GM21717 (cell line): ENCODE measurements around the gene SOCS3.
"Not testable (repeated sequence)": the region's sequence is repeated elsewhere in the genome, so short reads cannot be mapped to it uniquely, and the experiment has no call there.

ENCODE experiments used
- ATAC-seq: cut with Tn5 transposase; IDR thresholded peaks from one replicate; pipeline ENCODE4 v1.9.1; 2021; ENCODE audit warnings: mild to moderate bottlenecking, moderate library complexity; ENCODE audit not compliant: unreplicated experiment

SOCS3 gene

DNA sequence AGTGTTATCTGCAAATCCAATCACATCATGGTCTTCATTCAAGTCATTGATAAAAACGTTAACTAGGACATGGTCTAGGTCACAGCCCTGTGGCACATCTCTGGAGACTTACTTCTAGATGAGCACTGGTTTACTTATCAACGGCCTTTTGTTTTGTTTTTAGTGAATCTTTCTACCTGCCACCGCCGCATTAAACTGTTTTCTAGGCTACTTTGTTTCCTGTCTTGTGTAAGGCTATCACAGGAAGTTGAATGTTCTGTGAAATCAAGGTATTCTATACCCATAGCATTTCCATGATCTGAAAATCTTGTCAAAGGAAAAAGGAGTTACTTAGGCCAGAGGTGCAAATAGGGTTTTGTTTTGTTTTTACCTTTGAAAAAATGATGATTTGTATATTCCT lies 26.9 kb downstream of the SOCS3 start:
- ATAC-seq: no peak

DNA sequence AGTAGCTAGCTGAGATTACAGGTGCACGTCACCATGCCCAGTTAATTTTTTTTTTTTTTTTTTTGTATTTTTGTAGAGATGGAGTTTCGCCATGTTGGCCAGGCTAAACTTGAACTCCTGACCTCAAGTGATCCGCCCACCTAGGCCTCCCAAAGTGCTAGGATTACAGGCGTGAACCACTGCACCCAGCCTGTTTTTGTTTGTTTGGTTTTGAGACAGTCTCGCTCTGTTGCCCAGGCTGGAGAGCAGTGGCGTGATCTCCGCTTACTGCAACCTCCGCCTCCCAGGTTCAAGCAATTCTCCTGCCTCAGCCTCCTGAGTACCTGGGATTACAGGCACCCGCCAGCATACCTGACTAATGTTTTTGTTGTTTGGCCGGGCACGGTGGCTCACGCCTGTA lies 28.5 kb downstream of the SOCS3 start:
- not testable (repeated sequence) for ATAC-seq

DNA sequence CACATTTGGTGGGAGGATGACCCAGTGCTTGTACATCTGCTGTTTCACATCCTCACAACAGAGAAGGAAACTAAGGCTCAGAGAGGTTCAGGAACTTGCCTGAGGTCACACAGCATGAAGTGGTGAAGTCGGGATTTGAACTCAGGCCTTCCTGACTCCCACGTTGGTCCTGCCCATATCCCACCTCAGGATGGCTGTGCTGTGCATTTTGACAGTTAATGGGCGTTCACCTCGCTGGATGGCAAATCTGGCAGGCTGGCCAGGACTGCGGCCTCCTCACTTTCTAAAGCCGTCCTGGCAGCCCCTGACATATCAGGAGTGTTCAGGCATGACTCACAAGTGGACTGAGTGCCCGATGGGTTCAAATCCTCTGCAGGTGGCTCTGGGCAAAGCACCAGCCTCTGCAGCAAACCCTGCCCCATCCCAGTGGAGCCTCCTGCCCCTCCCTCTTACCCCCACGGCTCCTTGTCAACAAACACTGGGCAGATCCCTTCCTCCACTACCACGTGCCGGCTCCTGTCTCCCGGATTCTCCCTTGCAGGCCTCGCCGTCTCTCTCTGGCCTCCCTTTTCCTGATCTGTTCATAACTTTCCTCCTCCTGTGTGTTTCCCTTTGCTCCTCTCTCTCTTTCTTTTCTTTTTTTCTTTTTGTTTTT lies 29.2 kb downstream of the SOCS3 start:
- no peak for ATAC-seq

DNA sequence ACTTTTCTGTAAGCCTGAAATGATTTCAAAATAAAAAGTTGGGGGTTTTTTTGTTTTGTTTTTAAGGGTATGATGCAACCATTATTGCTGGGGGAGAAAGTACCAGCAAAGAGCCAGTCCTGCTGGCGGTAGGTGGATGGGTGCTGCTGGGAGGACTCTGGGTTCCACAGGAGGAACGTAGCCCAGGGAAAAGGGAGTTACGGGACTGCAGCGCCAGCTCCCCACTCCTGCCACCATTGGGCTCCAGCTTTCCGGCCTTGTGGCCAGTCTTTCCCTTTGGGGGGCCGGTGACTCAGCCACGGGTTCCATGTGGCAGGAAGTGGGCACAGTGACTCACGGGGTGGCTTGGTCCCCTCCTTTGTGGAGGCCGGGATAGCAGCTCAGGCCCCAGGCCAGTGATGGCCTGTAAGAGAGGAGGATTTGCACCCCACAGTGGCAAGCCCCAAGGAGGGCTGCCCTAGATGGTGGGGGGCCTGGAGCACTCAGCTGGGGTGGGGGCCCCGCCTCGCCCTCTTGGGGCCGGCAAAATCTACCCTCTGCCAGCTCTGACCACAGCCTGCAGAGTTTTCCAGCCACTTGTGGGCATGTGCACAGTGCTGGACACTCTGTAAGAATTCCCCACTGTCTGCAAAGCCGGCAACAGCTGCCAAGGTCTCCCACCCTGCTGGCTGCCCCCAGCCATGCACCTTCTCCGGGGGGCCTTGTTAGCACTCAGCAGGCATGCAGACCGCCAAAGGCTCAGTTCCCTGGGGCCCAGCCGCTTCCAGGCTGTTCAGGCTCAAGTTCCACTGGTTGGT lies 30.4 kb downstream of the SOCS3 start:
- no peak for ATAC-seq

DNA sequence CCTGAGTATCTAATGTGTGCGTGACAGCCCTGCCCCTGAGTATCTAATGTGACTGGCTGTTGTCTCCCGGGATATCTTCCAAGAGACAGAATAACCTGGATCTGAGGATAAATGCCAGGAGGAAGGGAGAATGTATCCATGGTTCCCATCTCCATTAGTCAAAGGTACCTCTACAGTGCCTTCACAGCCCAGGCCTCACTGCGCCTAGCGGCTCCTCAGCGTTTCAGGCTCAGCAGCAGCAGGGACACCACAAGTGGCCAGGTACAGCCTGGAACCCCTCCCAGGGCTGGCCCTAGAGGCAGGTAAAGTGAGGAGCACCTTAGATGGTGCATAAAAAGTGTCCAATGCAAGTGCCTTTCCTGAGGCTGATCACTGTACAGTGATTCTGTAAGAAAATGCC lies 32.0 kb downstream of the SOCS3 start:
- no peak for ATAC-seq

DNA sequence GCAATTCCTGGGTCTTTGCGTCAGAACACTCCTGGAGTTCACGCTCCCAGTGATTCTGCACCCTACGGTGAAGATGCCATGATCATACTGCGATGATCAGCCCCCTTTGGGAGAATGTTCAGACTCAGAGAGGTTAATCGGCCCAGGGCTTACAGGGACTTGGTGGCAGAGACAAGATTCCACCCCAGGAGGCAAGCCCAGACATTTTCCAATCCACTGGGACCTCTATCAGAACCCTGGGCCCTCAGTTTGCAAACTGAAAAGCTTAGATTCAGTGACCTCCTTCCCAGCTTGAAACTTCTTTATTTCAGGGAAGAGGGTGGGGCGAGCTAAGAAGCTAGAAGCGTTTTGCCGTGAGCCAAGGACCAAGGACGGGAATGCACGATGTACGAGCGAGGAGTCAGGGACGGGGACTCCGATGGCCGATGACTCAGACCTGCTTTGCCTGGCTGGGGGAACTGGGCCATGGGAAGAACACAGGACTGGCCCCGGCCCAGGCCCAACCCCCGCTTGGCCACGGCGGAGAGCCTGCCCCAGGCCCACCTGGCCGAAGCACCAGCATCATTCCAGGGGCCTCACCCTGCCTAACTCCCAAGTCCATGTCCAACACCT lies 34.7 kb downstream of the SOCS3 start:
- no peak for ATAC-seq

DNA sequence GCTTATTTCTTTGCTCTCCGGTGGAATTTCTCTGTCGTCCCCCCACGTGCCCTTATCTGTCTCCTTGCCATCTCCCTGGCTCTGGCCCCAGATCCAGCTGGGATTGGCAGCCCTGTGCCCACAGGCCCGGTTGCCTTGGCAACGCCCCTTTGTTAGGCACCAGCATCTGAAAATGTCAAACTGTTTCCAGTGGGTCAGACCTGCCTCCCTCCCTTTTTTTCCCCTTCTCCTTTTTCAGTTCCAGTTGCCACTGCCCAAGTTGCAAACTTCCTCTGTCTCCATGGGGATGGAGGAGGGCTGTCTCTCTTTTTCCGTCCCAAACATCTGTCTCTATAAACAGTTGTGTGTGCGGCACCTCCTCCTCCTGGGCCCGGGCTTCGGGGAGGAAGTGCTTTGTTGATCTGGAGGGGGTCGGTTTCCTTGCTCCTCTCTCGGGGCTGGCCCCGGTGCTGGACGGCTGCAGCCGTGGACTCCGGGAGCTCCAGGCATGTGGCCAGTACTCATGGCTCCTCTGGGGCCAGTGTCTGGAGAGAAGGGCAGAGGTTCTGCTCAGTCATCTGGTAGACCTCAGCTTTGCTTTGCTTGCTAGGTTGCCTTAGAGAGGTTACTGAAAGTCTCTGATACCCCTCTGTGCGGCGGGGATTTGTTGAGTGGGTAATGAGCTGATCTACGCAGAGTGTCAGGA lies 35.3 kb downstream of the SOCS3 start:
- no peak for ATAC-seq

DNA sequence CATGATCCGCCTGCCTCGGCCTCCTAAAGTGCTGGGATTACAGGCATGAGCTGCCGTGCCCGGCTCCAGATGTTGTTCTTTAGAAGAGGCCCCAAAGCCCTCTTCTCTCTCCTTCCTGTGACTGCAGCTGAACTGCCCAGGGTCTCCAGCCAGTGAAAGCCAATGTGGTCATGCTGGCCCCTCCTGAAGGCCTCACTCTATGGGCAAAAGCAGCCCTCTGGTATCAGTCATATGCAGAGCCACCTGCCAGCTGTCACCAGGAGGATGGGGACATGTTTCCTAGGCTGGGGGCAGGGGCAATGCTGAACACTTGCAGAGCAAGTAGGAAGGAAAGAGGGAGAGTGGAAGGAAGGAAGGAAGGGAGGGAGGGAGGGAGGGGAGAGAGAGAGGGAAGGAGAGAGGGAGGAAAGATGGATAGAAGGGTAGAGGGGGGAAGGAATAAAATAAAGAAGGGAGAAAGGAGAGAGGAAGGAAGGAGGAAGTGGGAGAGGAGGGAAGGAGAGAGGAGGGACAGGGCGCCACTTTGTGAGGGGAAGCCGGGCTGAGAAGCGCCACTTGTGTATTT lies 36.0 kb downstream of the SOCS3 start:
- ATAC-seq: no peak

DNA sequence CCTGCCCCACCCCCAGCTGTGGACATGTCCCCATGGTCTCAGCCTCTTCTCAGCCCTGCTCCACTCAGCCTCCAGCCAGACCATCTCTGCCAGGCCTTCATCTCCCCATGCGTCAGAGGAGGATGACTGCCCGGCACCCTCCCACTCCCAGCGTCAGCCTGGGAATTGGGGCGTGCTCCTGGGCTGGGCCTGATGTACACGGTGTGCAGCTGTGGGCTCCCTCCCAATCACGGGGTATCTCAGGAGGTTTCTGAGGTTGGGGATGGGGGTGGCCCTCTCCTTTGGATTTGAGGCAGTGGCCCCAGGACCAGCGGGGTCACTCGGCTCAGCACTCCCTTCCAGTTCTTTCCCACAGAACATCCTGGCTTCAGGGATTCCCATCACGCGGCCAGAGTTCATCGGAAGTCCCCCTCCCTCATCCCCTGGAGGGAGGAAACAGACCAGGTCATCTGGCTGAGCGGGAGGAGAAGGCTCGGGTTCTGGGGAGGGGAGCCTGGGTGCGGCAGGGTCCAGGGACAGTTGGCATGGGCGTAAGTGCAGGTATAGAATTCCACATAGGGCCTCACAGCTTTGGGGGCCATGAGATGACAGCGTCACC lies 36.9 kb downstream of the SOCS3 start:
- ATAC-seq: no peak

DNA sequence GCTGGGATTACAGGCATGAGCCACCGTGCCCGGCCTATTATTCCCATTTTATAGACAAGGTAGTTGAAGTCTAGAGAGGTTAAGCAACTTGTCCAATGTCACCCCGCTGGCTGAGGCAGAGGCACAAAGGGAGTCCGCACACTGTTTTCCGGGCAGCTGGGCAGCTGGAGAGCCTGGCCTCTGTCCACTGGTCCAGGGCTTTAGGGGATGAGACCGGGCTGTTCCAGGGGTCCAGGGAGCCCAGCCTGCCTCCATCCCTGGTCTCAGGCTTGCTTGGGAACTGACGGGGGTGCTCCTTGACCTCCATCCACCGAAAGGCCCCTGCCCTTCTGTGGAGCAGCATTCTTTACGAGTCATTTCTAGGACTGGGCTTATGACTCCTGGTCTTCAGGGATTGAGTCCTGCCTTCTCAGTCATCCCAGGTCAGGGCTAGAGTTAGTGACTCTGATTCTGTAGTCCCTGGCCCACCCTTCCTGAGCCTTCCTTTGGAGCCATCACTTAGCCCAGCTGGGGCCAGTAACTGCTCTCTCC lies 37.5 kb downstream of the SOCS3 start:
- ATAC-seq: no peak

DNA sequence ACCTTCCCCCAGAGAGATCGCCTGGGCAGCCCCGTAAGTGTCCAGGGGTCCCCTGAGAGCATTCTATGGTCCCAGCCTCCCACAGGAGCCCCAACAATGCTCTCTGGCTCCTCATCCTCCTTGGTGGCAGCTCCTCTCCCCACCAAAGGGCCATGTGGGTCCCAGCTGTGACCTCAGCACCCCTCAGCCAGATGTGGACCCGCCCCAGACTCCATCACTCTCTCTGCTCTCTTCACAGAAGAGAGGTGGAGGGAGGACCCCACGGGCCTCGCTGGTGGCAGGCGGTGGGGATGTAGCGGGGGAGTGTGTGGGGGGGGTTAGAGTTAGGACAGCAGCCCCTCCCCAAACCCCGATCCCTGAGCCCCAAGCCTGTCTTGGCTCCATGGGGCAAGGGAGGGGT lies 41.0 kb downstream of the SOCS3 start:
- no peak for ATAC-seq

DNA sequence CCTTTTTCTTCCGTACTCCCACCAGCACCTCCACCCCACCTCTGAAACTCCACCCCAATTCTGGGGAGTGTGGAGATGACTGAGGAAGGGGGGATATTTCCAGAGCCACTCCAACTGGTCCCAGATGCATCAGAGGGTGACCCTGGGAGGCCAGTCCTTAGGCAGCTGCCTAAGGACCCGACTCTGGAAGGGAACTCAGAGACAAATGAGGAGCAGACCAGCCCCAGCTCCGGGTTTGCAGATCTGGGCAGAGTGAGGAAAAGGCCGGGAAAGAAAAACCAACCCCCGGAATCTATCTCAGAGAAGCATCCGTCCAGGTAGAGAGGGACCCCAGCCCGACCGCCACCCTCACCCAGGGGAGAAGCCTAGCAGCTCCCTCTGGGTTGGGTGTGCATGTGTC lies 41.5 kb downstream of the SOCS3 start:
- no peak for ATAC-seq

DNA sequence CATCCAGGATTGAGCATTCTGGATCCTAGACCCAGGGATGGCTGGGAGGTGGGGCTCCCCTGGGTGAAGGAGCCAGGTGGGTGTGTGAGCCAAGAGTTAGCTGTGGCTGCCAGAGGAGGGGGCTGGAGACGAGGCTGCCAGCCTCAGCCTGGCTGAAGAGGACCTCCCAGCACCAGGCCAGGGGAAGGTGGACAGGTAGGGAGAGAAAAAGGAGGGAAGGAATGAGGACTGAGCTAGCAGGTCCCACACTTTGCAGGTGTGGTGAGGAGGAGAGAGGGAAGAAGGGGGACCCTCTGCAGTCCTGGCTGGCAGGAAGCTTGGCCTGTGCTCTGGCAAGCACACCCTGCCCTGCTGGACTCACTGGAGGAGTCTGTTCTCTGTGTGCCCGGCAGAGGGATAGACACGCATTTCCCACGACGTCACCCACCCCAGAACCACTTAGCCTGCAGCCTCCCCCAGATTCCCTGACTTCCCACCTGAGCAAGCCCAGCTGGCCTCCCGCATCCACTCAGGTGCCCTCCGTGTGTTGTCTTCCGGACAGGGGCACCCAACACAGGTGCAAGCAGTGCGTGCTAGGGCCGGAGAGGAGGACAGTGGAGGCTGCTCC lies 42.0 kb downstream of the SOCS3 start:
- no peak for ATAC-seq

DNA sequence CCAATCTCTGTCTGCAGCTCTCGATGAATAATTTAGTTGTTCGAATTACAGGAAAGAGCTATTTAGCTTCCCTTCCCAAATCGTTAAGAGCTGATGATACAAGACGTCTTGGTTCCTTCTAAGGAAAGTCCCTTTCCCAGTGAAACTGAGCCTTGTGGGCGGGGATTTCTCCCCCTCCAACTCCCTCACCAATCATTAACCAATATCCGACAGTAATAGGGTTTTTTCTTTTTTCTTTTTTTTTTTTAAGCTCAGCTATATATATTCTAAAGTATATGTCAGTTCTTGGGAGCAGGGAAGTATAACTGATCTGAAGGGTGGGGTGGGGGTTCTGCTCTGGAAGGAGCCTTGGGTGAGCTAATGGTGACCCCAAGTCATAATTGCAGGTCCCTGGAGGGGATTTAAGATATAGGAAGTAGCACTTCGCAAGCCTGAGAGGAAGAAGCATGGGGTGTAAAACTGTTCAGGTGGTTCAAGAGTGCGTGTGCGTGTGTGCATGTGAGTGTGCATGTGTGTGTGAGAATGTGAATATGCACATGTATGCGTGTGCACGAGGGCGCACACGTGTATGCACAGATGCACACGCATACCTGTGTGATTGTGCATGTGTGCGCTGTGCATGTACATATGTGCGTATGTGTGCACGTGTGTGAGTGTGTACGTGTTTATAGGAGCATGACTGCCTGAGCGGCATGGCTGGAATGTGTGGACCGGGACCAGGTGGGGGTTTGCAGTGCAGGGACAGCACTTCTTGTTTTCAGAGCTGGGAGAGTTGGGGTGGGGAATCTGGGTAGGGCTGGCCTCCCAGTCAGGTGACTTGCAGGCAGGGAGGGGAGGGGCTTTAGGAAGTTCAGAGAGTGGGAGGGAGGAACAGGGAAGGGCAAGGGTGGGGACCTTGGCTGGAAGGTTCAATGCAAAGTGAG lies 42.7 kb downstream of the SOCS3 start:
- ATAC-seq: no peak

DNA sequence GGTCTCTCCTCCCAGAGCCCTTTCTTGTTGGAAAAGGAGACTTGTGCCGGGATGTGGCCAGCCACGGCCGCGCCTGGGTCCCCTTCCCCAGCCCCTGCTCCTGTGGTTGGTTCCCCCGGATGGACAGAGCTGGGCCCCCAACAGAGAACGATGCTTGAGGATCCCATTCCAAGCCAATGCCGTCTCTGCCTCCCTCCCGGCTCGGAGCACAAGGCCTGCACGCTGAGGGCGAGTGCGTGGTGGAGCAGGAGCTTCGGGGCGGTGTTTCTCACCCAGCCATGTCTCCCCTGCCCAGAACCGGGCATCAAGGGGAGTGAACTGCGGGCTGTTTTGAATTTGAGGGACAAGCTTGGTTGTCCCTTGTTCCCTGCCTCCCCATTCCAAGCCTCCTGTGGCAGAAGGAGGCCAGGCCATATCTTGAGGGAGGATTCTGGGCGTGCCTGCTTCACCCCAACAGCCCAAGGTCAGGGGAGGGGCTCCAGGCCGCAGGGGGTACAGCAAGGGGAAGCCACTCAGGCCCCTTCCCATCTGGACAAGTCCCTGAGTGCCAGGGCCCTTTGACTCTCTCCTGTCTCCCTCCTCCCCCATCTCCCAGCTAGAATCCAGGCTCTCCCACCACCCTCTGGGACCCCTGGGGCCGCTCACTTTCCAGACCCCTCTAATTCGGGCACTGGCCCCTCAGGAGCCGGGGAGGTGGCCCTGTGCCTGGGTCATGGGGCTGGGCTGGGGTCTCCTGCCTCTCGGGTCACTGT lies 43.6 kb downstream of the SOCS3 start:
- ATAC-seq: no peak

DNA sequence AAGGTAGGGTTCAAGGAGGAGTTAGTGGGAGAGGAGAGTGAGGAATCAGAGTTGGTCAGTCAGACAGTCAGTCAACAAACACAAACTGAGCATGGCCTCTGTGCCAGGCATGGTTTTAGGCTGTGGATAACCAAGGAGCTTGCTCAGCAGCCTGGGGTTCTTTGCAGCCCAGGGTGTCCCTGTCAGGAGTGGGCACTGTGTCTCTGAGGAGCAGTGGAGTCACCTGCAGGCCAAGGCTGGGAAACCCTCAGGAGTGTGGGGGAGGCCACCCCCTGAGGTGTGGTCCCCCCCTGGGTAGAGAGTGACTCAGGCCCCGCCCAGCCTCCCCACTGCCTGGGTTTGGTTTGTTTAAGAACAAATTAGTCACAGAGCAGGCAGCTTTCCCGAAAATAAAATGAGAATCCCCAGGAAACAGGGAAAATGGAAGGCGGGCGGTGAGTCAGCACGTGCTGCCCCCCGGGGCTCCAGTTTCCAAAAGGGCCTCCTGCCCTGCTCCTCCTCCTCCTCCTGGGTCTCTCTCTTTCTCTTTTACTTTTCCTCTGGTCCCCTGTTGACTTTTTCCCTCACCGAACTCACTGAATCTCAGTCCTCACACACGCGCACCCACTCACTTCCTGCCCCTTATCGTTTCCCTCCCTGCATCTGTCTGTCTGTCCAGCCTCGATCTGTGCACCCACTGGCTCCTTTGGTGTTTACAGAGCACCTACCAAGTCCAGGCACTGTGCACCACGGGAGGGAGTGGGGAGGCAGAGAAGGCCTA lies 44.3 kb downstream of the SOCS3 start:
- ATAC-seq: no peak

DNA sequence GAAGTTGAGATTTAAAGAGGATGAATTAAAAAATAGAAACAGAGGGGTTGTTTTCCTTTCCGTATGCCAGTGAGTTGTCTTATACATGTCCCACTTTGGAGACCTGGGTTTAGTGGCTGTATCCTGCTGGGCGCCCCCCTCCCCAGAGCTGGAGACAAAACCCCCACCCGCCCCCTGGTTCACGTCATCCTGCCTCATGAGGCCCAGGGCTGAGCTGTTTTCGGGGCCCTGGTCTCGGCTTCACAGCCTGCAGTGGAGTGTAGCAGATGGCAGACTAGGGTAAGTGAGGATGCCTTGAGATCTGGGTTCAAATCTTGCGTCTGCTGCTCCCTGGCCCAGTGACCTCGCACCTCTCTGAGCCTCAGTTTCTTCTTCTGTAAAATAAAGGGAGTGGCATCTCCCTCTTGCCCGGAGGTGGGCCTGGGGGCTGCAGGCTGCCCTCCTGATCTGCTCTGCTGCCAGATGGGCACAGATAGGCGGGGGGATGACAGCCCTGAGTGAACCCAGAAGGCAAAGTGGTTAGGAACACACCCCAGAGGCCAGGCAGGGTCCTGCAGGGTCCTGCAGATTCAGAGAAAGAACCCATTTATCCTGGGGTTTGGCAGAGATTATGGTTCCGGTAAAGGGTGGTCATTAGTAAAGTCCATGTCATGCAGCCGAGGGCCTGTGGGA lies 45.1 kb downstream of the SOCS3 start:
- ATAC-seq: no peak
